Ovary (tissue), 9 donors: ENCODE measurements around the gene HK1. TPM values are rescaled to one million over a fixed set of nuclear protein-coding genes. Genes with fewer than 3 reads are reported as not detected.

Experiments
- DNase-seq, 5 donors: peaks; one replicate each; pipeline ENCODE4 v3.0.0-alpha.2; 2019 to 2020
- H3K27ac ChIP-seq, 2 donors: fragments of 200-600 bp; one replicate each; pipeline versions ENCODE4 v1.5.1 to v1.8.0; 2019 to 2022
- H3K27me3 ChIP-seq: fragments of 200-600 bp; one replicate; pipeline ENCODE4 v1.8.0; 2022
- H3K36me3 ChIP-seq: fragments of 200-600 bp; sonication (generic); one replicate; pipeline ENCODE4 v1.5.1; 2019
- H3K4me1 ChIP-seq: one replicate; pipeline ENCODE4 v1.8.1; 2013; ENCODE audit warnings: mild to moderate bottlenecking, moderate library complexity; ENCODE audit not compliant: insufficient read depth
- H3K4me3 ChIP-seq: fragments of 200-600 bp; sonication (generic); one replicate; pipeline ENCODE4 v1.5.1; 2017
- H3K9me3 ChIP-seq, 2 donors: fragments of 200-600 bp in 1 of 2; sonication (generic) in 1 of 2; one replicate each; pipeline versions ENCODE4 v1.5.1 to v1.8.1; 2013 to 2019; ENCODE audit warnings: mild to moderate bottlenecking in 1 of 2, moderate library complexity in 1 of 2
- EP300 ChIP-seq: sonication (generic); formaldehyde crosslinking; IDR thresholded peaks from one replicate; pipeline ENCODE4 v1.6.1; 2017; ENCODE audit warnings: antibody characterized with exemption
- POLR2A ChIP-seq: fragments of 450-650 bp; IDR thresholded peaks from one replicate; pipeline ENCODE4 v1.6.1; 2017; ENCODE audit warnings: antibody characterized with exemption, mild to moderate bottlenecking, moderate library complexity
- WGBS, 3 donors: extraction: QIAGEN DNeasy Blood & Tissue Kit in 1 of 3; methylation state at CpG; one replicate each; pipeline versions ENCODE4 v1.1.5 to v1.1.7; 2013 to 2017; 5-methylcytosine and 5-hydroxymethylcytosine counted together
- intact Hi-C, 4 donors: fragments of 100-400 bp; cut with DNase I; formaldehyde crosslinking; loops; one replicate each; pipeline versions ENCODE4 v1.11.0 to v1.15.1; 2022 to 2023
- polyA plus RNA-seq, 2 donors: library from polyadenylated mRNA; stranded (reverse); fragments of 200-250 nt in 1 of 2; fragments of 350-450 nt in 1 of 2; fragmentation: Illumina TruSeq in 1 of 2; extraction: RNeasy Lipid Tissue Mini Kit (QIAGEN cat#74804) in 1 of 2; gene quantifications; one replicate each; pipeline ENCODE4 v1.2.3, GENCODE V29; 2013 to 2014
- total RNA-seq, 7 donors: library from RNA; depleted of rRNA in 2 of 7; stranded (reverse); fragments of >200 nt in 2 of 7; fragmentation: NEBNext Ultra II Directional in 3 of 7; extraction: Animal tissue kit (Norgen Biotek cat#: 25700) in 3 of 7; gene quantifications; one replicate each; pipeline versions ENCODE4 v1.1.0 to v1.2.4, GENCODE V29; 2016 to 2023
- TF ChIP-seq, protein P1 (sequence below), 3 donors: fragments of 450-650 bp in 2 of 3; fragments of 200-600 bp in 1 of 3; IDR thresholded peaks; one replicate each; pipeline versions ENCODE4 v1.5.1 to v1.8.0; 2016 to 2022; ENCODE audit warnings: antibody characterized with exemption in 3 of 3, mild to moderate bottlenecking in 1 of 3
- donor health status: DM: no; HTN: no; CAD: no; lungs with moderate emphysema.
- donor health status: DM: no; HTN: no; CAD: no.
- donor health status: Bipolar disorder and iron deficiency.
- donor health status: DM: yes; HTN: yes; CAD: no.
- donor health status: DM: no; HTN: no; CAD: no.
- donor health status: DM: yes; HTN: yes; CAD: no.

The HK1 gene
- total and polyA plus RNA-seq, 9 donors = 12.8 to 63.1 (median 35.8) TPM

DNA sequence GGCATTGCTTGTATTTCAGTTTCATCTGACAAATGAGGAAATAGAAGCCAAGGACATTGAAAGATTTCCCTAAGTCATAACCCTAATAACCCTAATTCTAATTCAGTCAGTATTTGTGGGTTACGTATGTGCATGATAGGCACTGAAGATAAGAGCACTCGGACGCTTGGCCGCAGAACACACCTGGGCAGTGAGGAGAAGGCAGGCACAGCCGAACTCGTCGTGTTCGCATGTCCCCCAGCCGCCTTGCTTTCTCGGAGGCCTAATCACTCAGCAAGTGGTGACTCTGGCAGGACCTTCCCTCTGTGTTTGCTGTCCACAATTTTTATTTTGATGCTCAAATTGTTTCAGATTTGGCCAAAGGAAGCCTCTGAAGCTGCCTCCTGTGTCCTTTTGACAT, 34.5 kb upstream of the HK1 start:
- intact Hi-C loops = no loop called here
- no peak for DNase-seq
- Histone ChIP-seq H3K36me3 (no peaks in the 10 kb centered on the region), H3K27ac (no peak overlapping the region), H3K4me1 (no peaks in the 10 kb centered on the region), H3K4me3 (no peak overlapping the region), H3K27me3 (no peaks in the 10 kb centered on the region), H3K9me3 (no peaks in the 10 kb centered on the region)
- TF ChIP-seq POLR2A (no peak), EP300 (no peak)
- 94 to 95% (median 95%) methylated on average over 10 of the region's 10 CpGs for WGBS, 3 donors

DNA sequence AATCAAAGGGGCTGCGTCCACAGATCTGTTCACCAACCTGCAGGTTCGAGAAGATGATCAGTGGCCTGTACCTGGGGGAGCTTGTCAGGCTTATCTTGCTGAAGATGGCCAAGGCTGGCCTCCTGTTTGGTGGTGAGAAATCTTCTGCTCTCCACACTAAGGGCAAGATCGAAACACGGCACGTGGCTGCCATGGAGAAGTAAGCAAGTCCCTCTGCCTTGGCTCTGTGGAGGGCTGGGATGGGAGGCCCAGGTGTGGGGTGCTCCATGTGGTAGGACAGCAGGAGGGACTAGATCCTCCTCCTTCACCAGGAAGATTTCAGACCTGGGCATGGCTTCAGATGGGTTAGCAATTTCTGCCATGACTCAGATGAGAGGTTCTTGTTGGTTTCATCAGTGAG, 32.3 kb upstream of the HK1 start:
- WGBS, 3 donors = 93 to 97% (median 94%) methylated on average over 5 of the region's 5 CpGs
- TF ChIP-seq, protein P1, sequence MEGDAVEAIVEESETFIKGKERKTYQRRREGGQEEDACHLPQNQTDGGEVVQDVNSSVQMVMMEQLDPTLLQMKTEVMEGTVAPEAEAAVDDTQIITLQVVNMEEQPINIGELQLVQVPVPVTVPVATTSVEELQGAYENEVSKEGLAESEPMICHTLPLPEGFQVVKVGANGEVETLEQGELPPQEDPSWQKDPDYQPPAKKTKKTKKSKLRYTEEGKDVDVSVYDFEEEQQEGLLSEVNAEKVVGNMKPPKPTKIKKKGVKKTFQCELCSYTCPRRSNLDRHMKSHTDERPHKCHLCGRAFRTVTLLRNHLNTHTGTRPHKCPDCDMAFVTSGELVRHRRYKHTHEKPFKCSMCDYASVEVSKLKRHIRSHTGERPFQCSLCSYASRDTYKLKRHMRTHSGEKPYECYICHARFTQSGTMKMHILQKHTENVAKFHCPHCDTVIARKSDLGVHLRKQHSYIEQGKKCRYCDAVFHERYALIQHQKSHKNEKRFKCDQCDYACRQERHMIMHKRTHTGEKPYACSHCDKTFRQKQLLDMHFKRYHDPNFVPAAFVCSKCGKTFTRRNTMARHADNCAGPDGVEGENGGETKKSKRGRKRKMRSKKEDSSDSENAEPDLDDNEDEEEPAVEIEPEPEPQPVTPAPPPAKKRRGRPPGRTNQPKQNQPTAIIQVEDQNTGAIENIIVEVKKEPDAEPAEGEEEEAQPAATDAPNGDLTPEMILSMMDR (IDR thresholded peaks at IDR 0.05) = no peak
- no peak for TF ChIP-seq POLR2A
- TF ChIP-seq EP300 = no peak
- H3K27ac ChIP-seq = no peak overlapping the region
- H3K36me3 ChIP-seq = no peaks in the 10 kb centered on the region
- H3K4me1 ChIP-seq = no peaks in the 10 kb centered on the region
- H3K27me3 ChIP-seq = no peaks in the 10 kb centered on the region
- no peak overlapping the region for H3K4me3 ChIP-seq
- intact Hi-C loops = no loop called here
- H3K9me3 ChIP-seq = no peaks in the 10 kb centered on the region
- no peak for DNase-seq

DNA sequence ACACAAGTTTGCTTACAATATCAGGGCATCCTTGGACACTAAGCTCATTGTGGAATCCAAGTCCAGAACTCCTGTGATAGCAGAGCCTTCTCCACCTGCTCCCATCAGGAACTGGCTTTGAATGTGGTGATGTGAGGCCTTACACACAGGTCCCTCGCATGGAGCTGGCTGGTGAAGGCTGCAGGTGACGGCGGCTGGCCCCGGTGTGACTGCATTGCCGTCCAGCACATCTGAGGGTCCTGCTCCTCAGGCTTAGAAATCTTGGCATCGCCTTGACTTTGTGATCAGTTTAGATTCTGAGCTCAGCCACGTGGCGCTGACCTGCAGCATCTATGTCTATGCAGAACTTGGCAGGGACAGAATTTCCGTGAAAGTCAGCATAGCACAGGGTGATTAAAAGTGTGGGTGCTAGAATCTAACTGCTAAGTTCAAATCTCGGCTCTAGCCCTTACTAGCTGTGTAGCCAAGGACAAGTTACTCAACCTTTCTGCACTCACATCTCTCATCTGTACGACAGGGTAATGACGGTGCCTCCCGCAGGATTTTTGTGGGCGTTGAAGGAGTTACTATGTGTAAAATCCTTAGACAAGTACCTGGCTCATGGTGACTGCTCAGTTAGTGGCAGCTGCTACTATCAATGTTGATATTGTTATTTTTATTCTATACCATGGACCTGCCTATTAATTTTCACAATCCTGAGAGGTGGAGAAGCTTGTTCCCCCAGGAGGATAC, 31.5 kb upstream of the HK1 start:
- no peak for DNase-seq
- no peaks in the 10 kb centered on the region for H3K9me3 ChIP-seq
- no peak overlapping the region for H3K27ac ChIP-seq
- H3K27me3 ChIP-seq = no peaks in the 10 kb centered on the region
- 82 to 85% (median 84%) methylated on average over 14 of the region's 14 CpGs for WGBS, 3 donors
- H3K36me3 ChIP-seq = no peaks in the 10 kb centered on the region
- intact Hi-C loops = no loop called here
- no peaks in the 10 kb centered on the region for H3K4me1 ChIP-seq
- TF ChIP-seq, protein P1 (IDR thresholded peaks at IDR 0.05) = no peak
- TF ChIP-seq POLR2A (no peak), EP300 (no peak)
- no peak overlapping the region for H3K4me3 ChIP-seq

DNA sequence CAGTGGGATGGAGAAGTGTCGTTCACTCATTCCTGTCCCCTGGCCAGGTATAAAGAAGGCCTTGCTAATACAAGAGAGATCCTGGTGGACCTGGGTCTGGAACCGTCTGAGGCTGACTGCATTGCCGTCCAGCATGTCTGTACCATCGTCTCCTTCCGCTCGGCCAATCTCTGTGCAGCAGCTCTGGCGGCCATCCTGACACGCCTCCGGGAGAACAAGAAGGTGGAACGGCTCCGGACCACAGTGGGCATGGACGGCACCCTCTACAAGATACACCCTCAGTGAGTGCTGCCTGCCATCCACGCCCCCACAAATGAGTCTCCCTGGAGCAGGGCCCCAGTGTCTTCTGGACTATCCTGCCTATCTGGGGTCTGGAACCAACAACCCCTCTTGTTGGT, 31.0 kb upstream of the HK1 start:
- Histone ChIP-seq H3K9me3 (no peaks in the 10 kb centered on the region), H3K4me3 (no peak overlapping the region), H3K27me3 (no peaks in the 10 kb centered on the region), H3K27ac (no peak overlapping the region), H3K36me3 (no peaks in the 10 kb centered on the region), H3K4me1 (no peaks in the 10 kb centered on the region)
- intact Hi-C loops = no loop called here
- 92 to 97% (median 96%) methylated on average over 13 of the region's 13 CpGs for whole genome bisulfite sequencing, 3 donors
- TF ChIP-seq EP300 (no peak), POLR2A (no peak)
- TF ChIP-seq, protein P1 (IDR thresholded peaks at IDR 0.05) = no peak
- no peak for DNase-seq

DNA sequence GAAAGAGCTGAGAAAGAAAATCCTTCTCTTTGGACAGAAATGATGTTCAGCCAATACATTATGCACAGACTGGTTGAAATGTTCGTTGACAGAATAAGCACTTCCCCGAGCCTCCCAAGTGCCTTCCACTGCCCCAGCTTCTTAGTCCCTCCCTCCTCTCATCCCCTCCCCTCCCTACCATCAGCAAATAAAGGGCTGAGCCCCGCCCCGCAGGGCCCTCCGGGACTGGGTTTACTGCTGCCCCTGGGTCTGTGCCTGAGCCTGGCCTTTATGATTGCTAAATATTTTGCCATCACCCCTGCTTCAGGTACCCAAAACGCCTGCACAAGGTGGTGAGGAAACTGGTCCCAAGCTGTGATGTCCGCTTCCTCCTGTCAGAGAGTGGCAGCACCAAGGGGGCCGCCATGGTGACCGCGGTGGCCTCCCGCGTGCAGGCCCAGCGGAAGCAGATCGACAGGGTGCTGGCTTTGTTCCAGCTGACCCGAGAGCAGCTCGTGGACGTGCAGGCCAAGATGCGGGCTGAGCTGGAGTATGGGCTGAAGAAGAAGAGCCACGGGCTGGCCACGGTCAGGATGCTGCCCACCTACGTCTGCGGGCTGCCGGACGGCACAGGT, 30.1 kb upstream of the HK1 start:
- no peak for DNase-seq

More for the DNA sequence above, 30.1 kb upstream of the HK1 start:
- 85 to 87% (median 86%) methylated on average over 24 of the region's 24 CpGs for WGBS, 3 donors
- H3K27me3 ChIP-seq = no peaks in the 10 kb centered on the region
- H3K9me3 ChIP-seq = no peaks in the 10 kb centered on the region
- no peaks in the 10 kb centered on the region for H3K4me1 ChIP-seq
- H3K36me3 ChIP-seq = no peaks in the 10 kb centered on the region
- no peak overlapping the region for H3K27ac ChIP-seq
- TF ChIP-seq, protein P1 (IDR thresholded peaks at IDR 0.05) = no peak
- TF ChIP-seq POLR2A = no peak
- no peak for TF ChIP-seq EP300
- no peak overlapping the region for H3K4me3 ChIP-seq
- intact Hi-C loops = no loop called here
